Fibroblast of skin of right biceps (primary cell): ENCODE data around the gene ERC2.

Experiments
- DNase-seq: peaks from one replicate; pipeline ENCODE4 v3.0.0-alpha.2; 2013

ERC2 gene

DNA sequence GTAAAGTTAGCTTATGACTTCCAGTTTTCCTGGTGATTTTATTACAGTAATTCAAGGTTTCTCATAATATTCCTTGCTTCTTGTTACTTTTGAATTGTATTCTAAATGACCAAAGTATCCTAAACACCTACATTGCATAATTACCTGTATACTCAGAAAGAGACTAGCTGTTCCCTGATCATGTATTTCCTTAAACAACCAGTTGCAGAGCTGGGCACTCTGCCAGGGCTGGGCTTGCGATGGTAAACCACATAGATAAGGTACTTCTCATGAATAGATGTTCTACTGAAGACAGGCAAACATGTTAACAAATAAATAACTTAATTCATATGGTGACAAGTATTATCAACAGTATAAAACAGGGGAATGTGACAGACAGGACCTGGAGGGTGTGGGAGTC lies 838.8 kb downstream of the ERC2 start:
- no peak for DNase-seq

DNA sequence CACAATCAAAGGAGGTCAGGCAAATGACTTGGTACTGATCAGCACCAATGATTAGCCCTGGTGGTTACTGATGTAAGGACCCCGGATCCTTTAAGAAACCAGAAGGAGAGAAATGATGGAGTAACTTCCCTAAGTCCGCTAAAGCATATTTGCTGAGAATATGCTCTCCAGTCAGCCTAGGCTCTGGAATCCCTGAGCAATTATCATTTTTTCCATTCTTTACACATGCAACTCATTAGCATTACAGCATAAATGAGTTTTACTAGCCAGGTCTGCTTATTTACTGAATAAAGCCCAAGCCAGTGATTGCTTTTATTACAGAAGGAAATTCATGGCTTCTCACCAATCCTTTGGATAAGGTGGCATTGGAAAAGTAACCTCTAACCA lies 842.0 kb downstream of the ERC2 start:
- DNase-seq: peak; percentile 28

DNA sequence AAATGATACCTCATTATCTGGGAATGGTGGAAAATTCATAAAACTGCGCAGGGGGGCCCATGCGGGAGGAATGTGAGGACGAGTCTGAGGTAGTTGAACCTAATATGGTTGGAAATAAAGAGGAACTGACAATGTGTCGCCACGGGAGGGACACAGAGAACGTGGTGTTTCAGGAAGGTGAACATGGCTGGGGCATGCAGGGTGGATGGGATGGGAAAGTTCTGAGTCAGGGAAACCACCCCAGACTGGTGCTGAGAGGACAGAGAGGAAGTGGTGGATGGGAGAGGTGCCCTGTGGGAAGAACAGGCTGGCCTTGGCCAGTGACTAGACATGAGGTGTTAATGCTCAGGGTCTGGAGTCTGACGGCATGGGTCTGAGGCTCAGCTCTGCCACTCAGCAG lies 844.0 kb downstream of the ERC2 start:
- DNase-seq: peak; percentile 56

DNA sequence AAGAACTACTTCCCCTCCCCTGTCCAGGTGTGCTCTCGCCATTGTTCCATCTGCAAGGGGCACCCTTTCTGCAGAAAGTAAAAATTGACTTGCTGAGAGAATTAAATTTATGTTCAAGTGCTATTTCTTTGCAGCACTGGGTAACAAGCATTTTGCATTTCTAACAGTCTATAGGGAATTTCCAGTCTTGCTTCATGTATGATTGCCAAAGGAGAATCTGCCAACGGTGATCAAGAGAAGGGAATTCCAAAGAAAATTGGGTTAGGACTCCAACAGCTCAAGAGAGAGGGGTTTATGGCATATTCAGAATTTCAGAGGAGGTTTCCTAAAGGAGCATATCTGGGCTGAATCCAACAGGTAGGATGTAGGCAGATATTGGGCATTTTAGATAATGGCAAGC lies 844.5 kb downstream of the ERC2 start:
- no peak for DNase-seq

GRCh38 chr3:55622733-55623132 lies 845.5 kb downstream of the ERC2 start:
- DNase-seq: peak; percentile 18

DNA sequence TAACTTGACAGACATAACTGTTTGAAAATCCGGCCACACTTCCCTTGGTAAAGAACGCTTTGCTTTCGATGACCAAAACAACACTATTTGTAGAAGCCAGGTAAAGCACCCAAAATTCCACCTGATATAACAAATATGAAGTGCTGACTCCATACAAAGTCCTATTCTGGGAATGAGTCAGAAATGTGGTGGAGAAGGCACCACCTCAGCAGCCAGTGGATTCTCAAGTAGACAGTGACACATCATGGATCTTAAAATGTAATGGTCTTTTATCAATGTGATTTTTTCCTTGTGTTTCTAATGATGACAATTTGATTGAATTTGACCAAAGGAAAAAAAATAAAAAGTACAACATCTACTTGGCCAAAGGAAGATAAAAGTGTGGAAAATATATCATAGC lies 846.2 kb downstream of the ERC2 start:
- DNase-seq: peak; percentile 59

- no peak for DNase-seq
Measured at GRCh38 chr3:55621648-55622047, 846.6 kb downstream of the ERC2 start.

DNA sequence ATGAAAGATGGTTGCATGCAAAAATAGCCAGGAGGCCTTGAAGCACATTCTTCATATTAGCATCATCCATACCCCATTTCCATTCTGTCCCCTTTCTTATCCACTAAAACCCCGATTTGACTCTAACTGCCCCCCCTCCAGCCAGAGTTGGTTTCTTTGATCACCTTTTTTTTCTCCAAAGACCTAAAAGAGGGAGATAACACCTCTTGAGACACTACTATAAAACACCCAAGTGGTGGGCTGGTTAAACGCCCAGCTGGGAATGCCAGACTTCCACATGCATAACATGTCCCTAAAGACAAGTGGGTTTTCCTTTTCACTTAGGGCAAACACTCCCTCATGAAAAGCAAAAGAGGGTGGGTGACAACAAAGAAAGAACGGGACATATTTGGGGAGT lies 847.2 kb downstream of the ERC2 start:
- DNase-seq: no peak

- DNase-seq: peak; percentile 75
Measured at GRCh38 chr3:55620351-55621025, 847.8 kb downstream of the ERC2 start.

DNA sequence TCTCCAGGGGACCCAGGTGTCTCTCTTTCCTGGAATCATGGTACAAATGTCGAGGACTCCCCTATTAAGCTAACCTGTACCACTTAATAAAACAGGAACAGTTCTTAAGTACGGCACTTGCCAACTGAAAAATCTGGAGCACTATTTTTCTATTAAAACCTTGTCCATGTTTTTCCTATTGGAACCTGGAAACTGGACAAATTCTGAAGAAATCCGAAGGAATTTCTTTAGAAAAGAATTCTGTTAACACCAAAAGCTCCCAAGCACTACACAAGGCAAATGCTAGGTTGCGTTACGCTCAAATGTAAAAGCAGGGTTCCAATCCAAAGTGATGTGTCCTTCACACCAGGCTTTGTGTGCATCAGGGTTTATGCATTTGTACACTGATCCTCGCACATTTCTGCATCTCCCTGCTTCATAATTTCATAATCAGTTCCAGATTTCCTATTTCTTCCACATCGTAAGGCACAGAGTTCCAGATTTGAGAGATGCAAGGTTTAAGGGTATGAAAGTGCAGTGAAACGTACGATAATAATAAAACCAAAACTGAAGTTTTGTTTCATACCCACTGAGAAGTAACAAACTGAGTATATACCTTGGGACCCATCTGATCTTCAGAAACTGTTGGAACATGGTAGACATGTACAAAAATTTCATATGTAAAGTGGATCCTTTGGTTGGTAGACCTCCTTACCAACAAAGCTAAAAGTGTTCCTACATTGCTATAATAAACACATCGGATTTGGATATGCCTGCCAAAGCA lies 849.0 kb downstream of the ERC2 start:
- DNase-seq: peak; percentile 15

DNA sequence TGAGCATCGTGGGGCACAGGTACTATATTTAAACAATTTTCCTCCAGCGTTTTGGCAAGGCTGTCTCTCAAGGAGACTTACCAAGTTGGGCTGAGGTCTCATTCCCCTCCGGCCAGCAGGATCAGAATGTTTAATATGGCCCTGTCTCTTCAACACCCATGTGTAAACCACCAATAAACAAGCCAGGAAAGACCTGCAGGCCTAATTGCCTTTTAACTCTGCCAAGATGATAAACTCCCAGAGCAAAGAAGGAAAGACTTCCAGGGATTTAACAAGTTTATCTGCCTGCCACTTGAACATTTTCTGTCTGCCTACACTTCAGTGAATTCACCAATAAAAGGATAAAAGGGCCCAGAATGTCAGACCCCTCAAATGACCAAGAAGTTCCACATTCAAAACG lies 850.9 kb downstream of the ERC2 start:
- DNase-seq: no peak

GRCh38 chr3:55616803-55617202 lies 851.5 kb downstream of the ERC2 start:
- no peak for DNase-seq

- DNase-seq: no peak
Measured at GRCh38 chr3:55615694-55616295, 852.5 kb downstream of the ERC2 start.

DNA sequence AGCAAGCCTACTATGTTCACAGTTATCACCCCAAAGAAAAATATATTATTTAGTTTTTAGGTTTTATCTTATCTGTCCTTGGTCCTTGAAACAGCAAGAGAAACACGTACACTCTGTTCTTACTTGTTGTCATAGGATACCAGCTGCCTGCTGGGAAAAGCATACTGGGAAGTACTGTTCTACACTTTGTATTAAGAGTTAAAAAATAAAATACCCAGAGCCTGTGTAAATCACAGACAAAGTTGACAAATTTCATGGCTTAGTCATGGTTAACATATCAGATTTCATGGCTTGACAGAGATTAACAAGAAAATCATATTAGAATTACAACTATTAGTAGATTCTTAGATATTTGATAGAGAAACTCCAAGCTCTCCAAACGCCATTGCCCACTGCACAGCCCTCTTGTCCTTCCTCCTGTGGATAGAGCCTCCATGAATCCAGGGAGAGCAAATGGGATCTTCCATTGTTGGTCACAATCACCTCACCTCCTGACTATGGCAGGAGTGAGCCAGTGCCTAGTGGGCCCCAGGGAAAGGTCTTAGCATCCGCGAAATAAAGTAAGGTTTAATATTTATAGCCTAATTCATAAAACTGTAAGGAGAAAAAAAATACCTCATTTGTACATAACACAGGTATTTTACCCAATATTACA lies 853.1 kb downstream of the ERC2 start:
- no peak for DNase-seq

DNA sequence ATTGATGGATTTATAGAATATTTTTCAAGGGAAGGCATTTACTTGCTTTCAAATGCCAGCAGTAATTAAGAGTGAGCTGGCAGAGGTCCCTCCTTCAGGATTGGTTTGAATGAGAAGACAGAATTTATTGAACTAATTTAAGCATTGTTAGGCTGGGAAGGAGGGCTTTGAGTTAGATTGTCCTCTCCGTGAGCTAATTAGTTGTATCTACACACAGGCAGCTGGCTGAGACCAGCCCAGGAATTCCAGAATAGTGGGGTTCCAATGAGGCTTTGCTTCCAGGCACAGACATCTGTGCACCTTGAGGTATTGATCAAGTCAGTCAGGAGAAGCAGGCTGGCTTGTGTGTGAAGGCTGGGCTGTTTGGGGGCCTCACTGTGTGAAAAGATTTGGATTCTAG lies 857.1 kb downstream of the ERC2 start:
- DNase-seq: no peak

DNA sequence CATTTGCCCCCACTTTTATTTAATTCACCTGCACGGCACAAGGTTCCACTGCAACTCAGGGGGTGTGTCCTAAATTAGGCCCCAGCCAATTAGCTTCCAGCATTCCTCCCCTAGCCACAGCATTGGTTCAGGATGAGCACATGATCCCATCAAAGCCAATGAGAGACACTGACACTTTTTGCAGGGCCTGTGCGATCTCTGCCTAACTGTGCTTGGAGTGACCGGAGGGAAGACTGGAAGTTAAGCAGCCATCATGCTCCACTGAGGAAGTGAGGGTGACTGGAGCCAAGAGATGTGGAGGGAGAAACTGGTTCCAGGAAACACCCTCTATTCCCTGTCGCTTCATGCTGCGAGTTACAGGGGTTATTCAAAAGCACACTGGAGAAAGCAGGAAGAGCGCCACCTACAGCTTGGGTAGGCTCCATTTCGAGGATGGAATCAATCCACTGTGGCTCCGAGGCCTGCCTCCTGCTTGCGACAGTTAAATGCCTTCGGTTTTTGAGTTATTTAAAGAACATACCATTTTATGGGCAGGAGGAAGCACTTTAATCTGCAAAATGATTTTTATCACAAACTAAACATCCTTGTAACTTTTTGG lies 858.9 kb downstream of the ERC2 start:
- no peak for DNase-seq

DNA sequence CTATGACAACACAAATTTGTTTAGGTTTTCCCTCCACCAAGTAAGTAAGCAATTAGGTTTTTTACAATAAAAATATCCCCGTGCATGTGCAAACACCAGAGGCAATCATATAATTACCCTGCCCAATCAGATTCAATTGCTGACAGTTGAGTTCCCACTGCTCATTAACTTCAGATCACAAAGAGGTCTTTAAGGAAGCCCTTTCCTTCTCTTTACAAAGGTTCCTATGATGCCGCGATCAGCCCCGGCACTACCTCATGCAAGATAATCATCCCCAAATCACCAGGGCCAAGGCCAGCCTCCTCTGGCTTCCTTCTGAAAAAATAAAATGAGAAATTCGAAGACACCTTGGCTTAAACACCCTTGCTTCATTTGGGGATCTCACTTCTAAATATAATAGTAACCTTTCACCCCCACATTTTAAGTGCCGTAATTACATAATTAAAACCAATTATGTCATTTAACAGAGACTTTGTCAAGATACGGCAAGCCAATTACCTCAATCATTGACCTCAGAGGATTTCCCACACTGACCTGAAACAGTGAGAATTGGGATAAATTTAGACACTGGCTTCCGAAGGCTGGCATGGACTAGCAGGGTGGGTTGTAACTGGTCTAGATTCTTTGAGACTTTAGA lies 859.8 kb downstream of the ERC2 start:
- DNase-seq: no peak

DNA sequence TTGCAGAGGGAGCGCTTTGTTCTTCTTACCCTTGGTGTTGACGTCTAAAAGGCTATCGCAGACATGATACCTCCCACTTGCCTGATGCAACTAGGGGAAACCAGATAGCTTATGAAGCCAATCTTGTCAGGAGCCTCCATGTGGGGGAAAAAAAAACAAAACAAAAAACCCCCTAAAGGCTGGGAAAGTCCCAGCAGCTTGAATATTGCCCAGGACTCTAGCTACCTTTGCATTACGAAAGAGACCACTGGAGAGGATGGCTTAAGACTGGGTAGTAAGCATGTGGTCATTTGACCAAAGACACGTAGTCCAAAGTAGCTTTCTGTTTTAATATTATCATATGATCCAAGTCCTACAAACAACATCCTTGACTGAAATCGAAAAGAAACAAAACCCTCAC lies 860.4 kb downstream of the ERC2 start:
- DNase-seq: no peak

DNA sequence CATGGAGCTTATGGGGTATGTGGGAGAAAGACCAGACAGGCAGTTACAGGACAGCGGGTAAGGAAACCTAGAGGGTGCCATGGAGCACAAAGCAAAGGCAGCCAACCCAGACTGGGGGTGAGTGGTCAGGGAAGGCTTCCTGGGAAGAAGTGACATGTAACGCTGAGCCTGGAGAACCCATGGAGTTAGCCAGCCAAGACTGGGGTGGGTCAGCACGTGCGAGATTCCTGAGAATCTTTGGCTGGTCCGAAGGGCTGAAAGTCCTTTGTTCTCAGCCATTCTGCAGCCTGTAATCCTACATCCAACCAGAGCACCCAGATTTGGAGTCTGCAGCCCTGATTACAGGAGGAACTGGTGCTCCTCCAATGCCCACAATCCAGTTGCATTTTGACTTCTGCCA lies 861.1 kb downstream of the ERC2 start:
- DNase-seq: no peak

DNA sequence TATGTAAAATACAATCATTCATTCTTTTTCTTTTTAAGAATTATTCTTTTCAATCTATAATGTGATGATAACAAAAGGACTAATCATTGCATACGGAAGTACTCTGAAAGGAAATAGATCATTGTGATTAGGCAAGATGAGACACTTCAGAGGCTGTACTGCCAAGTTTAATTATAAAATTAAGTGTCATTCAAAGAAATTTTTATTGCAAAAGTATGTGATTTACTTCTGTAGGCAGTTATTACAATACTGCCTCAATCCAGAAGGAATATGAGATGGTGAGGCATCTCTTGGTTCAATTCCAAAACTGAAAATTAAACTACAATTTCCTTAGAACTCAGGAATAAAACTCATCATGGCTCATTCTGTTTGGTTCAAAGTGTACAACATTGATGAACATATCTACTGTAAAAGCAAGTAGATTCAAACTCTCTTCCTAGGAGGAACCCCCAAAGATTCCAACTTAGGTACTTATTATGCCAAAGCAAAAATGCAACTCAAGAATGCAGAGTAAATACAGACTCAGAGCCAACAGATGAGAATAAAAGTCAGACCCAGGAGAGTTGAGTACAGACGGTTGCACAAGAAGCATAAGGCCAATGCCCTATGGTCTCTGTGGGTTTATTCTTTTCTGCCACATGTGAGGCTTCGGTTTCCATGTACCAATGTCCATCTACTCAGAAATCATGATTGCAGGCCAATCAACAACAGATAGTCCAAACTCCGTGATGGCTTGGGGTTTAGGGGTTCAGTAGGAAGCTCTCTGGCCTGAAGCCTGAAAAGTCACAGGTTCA lies 862.6 kb downstream of the ERC2 start:
- no peak for DNase-seq

- DNase-seq: no peak
Measured at GRCh38 chr3:55604846-55605245, 863.4 kb downstream of the ERC2 start.

- no peak for DNase-seq
Measured at GRCh38 chr3:55604402-55604801, 863.9 kb downstream of the ERC2 start.
